HepG2 (cell line): ENCODE measurements around the gene AQP5. TPM values are rescaled to one million over a fixed set of nuclear protein-coding genes. Genes with fewer than 3 reads are reported as not detected.

Experiments used
- ATAC-seq: fragments of 200-7000 bp; cut with Tn5 transposase; 3 replicates; pipeline ENCODE4 v1.9.1; 2020; ENCODE audit warnings: mild to moderate bottlenecking, moderate library complexity
- BruUV-seq: library from RNA; stranded (reverse); fragments of 400-500 nt; replicated peaks from 2 replicates; lab custom pipeline; 2021; lab: Mats Ljungman, UMichigan
- CTCF ChIA-PET: fragments of 300-600 bp; formaldehyde crosslinking; extraction: SDS; loops from one replicate; lab custom pipeline; 2021; ENCODE audit warnings: low total read pairs, inconsistent platforms, low intra/inter-chr PET ratio; lab: Yijun Ruan, JAX
- POLR2A ChIA-PET: fragments of 350-600 bp; sonication (Branson Sonifier 250); formaldehyde crosslinking; loops from one replicate; lab custom pipeline; 2020; ENCODE audit warnings: antibody characterized with exemption, inconsistent platforms; lab: Yijun Ruan, JAX
- DNase-seq: peaks from one replicate; pipeline ENCODE4 v3.0.0-alpha.2; 2015; ENCODE audit warnings: low spot score
- FAIRE-seq: peaks from 3 replicates; lab custom pipeline; 2011; peaks lifted over from hg19 to GRCh38; lab: Jason Lieb, UNC
- H2AFZ ChIP-seq: one replicate; pipeline ENCODE4 v1.6.1; 2011; ENCODE audit warnings: low read length, inconsistent platforms
- H3K27ac ChIP-seq: fragments of 300-600 bp; 3 replicates; pipeline ENCODE4 v1.8.0; 2011; ENCODE audit warnings: mixed run types, mild to moderate bottlenecking, mixed read lengths, low read length, inconsistent platforms; ENCODE audit not compliant: insufficient read depth; ENCODE audit errors: extremely low read length
- H3K27me3 ChIP-seq, 2 experiments: fragments of 200-600 bp in 1 of 2; 2 replicates in 1 of 2; 3 replicates in 1 of 2; pipeline versions ENCODE4 v1.6.0 to v1.8.0; 2011; ENCODE audit warnings: low read length in 2 of 2, mild to moderate bottlenecking in 2 of 2, moderate library complexity in 2 of 2, inconsistent platforms in 1 of 2; ENCODE audit not compliant: insufficient read depth in 2 of 2, control insufficient read depth in 1 of 2
- H3K36me3 ChIP-seq, 2 experiments: fragments of 200-600 bp in 1 of 2; replicated peaks in 1 of 2; 2 replicates in 1 of 2; 3 replicates in 1 of 2; pipeline versions ENCODE4 v1.5.1 to v1.8.0; 2011; ENCODE audit warnings: low read length in 2 of 2, inconsistent platforms in 1 of 2; ENCODE audit not compliant: insufficient read depth in 2 of 2, control insufficient read depth in 1 of 2
- H3K4me1 ChIP-seq: 2 replicates; pipeline ENCODE4 v1.5.1; 2012; ENCODE audit warnings: low read length, inconsistent platforms; ENCODE audit not compliant: insufficient read depth
- H3K4me2 ChIP-seq: 2 replicates; pipeline ENCODE4 v1.6.0; 2011; ENCODE audit warnings: low read depth, low read length, inconsistent platforms
- H3K4me3 ChIP-seq, 3 experiments: fragments of 200-600 bp in 1 of 3; sonication (generic), shearing (Covaris generic) in 1 of 3; replicated peaks in 1 of 3; 2 replicates each; pipeline ENCODE4 v1.5.1; 2011 to 2016; ENCODE audit warnings: low read length in 3 of 3, inconsistent platforms in 2 of 3, low read depth in 2 of 3, mild to moderate bottlenecking in 2 of 3, control low read depth in 1 of 3, mixed read lengths in 1 of 3; ENCODE audit not compliant: insufficient read depth in 1 of 3
- H3K79me2 ChIP-seq: one replicate; pipeline ENCODE4 v1.6.1; 2011; ENCODE audit warnings: low read length, inconsistent platforms; ENCODE audit not compliant: insufficient read depth
- H3K9ac ChIP-seq: 2 replicates; pipeline ENCODE4 v1.6.0; 2011; ENCODE audit warnings: mild to moderate bottlenecking, low read depth, low read length, inconsistent platforms; ENCODE audit not compliant: insufficient read depth
- H3K9me3 ChIP-seq: 2 replicates; pipeline ENCODE4 v1.5.1; 2012; ENCODE audit warnings: mild to moderate bottlenecking, low read length
- H4K20me1 ChIP-seq: 2 replicates; pipeline ENCODE4 v1.6.0; 2011; ENCODE audit warnings: inconsistent platforms, mild to moderate bottlenecking, low read length, moderate library complexity; ENCODE audit not compliant: insufficient read depth
- CHD4 ChIP-seq: fragments of 200-600 bp; sonication (generic); IDR thresholded peaks from 2 replicates; pipeline ENCODE4 v1.7.0; 2017; ENCODE audit warnings: mild to moderate bottlenecking, low read length, borderline replicate concordance
- HHEX ChIP-seq: IDR thresholded peaks from 2 replicates; pipeline ENCODE4 v1.6.1; 2016; ENCODE audit warnings: control low read depth
- MAFF ChIP-seq: IDR thresholded peaks from 2 replicates; pipeline ENCODE4 v1.6.1; 2011; ENCODE audit warnings: low read depth, low read length, improper control_type of control experiment
- SAFB2 ChIP-seq: sonication (generic); formaldehyde crosslinking; IDR thresholded peaks from 2 replicates; pipeline ENCODE4 v1.5.1; 2020; ENCODE audit warnings: missing genetic modification reagents, low read depth, mild to moderate bottlenecking, borderline replicate concordance
- SIX4 ChIP-seq: sonication (generic); formaldehyde crosslinking; IDR thresholded peaks from 2 replicates; pipeline ENCODE4 v1.4.0; 2020; ENCODE audit warnings: missing genetic modification reagents
- ZNF747 ChIP-seq: sonication (generic); formaldehyde crosslinking; IDR thresholded peaks from 2 replicates; pipeline ENCODE4 v1.8.1; 2023; ENCODE audit warnings: missing genetic modification reagents, mild to moderate bottlenecking, borderline replicate concordance
- WGBS: methylation state at CpG from one replicate; pipeline ENCODE4 v1.1.6; 2017; ENCODE audit warnings: low lambda C conversion rate; 5-methylcytosine and 5-hydroxymethylcytosine counted together
- in situ Hi-C: cut with HindIII; loops from 2 replicates; pipeline ENCODE4 v1.10.0; 2017; ENCODE audit warnings: low pct_unique_long_range_greater_than_20kb; ENCODE audit not compliant: extremely low pct_ligation_motif_present
- intact Hi-C: fragments of 100-400 bp; cut with micrococcal nuclease; formaldehyde crosslinking; loops from one replicate; pipeline ENCODE4 v1.10.0; 2022; ENCODE audit not compliant: unreplicated experiment
- polyA plus RNA-seq, 8 experiments: library from polyadenylated mRNA; depleted of rRNA in 3 of 8; stranded (reverse) in 7 of 8; unstranded in 1 of 8; fragments of >200 nt; fragmentation: Illumina TruSeq in 4 of 8; extraction: Trizol in 4 of 8; gene quantifications; 2 replicates each; pipeline versions ENCODE4 v1.2.1 to v1.2.3, GENCODE V29; 2011 to 2016; ENCODE audit warnings: low read depth in 4 of 8, missing spikeins in 1 of 8, mixed read lengths in 1 of 8; ENCODE audit not compliant: insufficient read depth in 1 of 8
- total RNA-seq, 5 experiments: library from RNA; depleted of rRNA; stranded (reverse); fragments of >200 nt; fragmentation: Illumina TruSeq; extraction: Trizol; gene quantifications; 2 replicates each; pipeline ENCODE4 v1.2.3, GENCODE V29; 2016; ENCODE audit warnings: low read depth in 1 of 5

AQP5 gene
- total and polyA plus RNA-seq, 2 of the 13 experiments (the other 11 are each of a cell fraction or from before 2014, with no cell fraction given) = not detected

- Histone ChIP-seq H3K27me3 (peaks cover 1 to 2% of the 10 kb centered on the region in 2 experiments; a peak in 3 of 5 replicates), H3K4me2 (no peak overlapping the region), H3K36me3 (no peaks in the 10 kb centered on the region), H3K27ac (no peak overlapping the region), H4K20me1 (no peaks in the 10 kb centered on the region), H2AFZ (no peak overlapping the region), H3K4me3 (no peak overlapping the region), H3K9ac (no peak overlapping the region), H3K9me3 (no peaks in the 10 kb centered on the region), H3K4me1 (peaks cover 17% of the 10 kb centered on the region), H3K79me2 (no peaks in the 10 kb centered on the region)
- ChIA-PET CTCF (no interaction called here), POLR2A (no interaction called here)
- no TSS peak for BruUV-seq
- in situ Hi-C loops = loop anchor here (5.0 kb wide), 1 partner anchor 72 kb away; no protein-coding TSS in a partner anchor
- intact Hi-C loops = loop anchor here (10.0 kb wide), 1 partner anchor 75 kb away; no protein-coding TSS in a partner anchor
- TF ChIP-seq SAFB2 (CRISPR knock-in tag) = no peak
- FAIRE-seq (no peak), ATAC-seq (peak; percentile 58), DNase-seq (no peak)
- whole genome bisulfite sequencing = 0% methylated on average over 1 of the region's 1 CpG
Measured at GRCh38 chr12:49939707-49940106, 22.0 kb upstream of the AQP5 start.

- CTCF ChIA-PET = no interaction called here
- no peak for FAIRE-seq
- no TSS peak for BruUV-seq
- in situ Hi-C loops = loop anchor here (5.0 kb wide), 1 partner anchor 75 kb away; no protein-coding TSS in a partner anchor
- Histone ChIP-seq H4K20me1 (no peaks in the 10 kb centered on the region), H3K36me3 (no peaks in the 10 kb centered on the region), H3K9ac (no peak overlapping the region), H3K9me3 (no peaks in the 10 kb centered on the region), H3K4me2 (no peak overlapping the region), H2AFZ (no peak overlapping the region), H3K4me3 (no peak overlapping the region), H3K27ac (no peak overlapping the region), H3K27me3 (peaks cover 1 to 9% of the 10 kb centered on the region in 2 experiments; a peak in 3 of 5 replicates), H3K79me2 (no peaks in the 10 kb centered on the region), H3K4me1 (peaks cover 29% of the 10 kb centered on the region)
- DNase-seq = no peak
- POLR2A ChIA-PET = no interaction called here
- WGBS = 47% methylated on average over 9 of the region's 13 CpGs
- ATAC-seq = no peak
- intact Hi-C loops = loop anchor here (10.0 kb wide), 1 partner anchor 77 kb away; no protein-coding TSS in a partner anchor
- TF ChIP-seq MAFF = no peak
- TF ChIP-seq CHD4 = no peak
- TF ChIP-seq ZNF747 (CRISPR knock-in tag) = no peak
- no peak for TF ChIP-seq HHEX (CRISPR knock-in tag)
- no peak for TF ChIP-seq SIX4
Measured at GRCh38 chr12:49941556-49942511, 19.8 kb upstream of the AQP5 start.
